Fibroblast of pulmonary artery (primary cell): Measurements from ENCODE around the gene GPR17.

Experiments
- DNase-seq: peaks from one replicate; pipeline ENCODE4 v3.0.0-alpha.2; 2010; ENCODE audit warnings: low read depth
- H3K4me3 ChIP-seq: replicated peaks from 2 replicates; pipeline ENCODE4 v1.5.1; 2011; ENCODE audit warnings: low read depth, mild to moderate bottlenecking, control low read depth, low read length, moderate library complexity
- TF ChIP-seq, protein P1 (sequence below): IDR thresholded peaks from 2 replicates; pipeline ENCODE4 v1.5.1; 2011; ENCODE audit warnings: mild to moderate bottlenecking, control low read depth, low read length, inconsistent platforms; ENCODE audit errors: missing control alignments

The GPR17 gene

DNA sequence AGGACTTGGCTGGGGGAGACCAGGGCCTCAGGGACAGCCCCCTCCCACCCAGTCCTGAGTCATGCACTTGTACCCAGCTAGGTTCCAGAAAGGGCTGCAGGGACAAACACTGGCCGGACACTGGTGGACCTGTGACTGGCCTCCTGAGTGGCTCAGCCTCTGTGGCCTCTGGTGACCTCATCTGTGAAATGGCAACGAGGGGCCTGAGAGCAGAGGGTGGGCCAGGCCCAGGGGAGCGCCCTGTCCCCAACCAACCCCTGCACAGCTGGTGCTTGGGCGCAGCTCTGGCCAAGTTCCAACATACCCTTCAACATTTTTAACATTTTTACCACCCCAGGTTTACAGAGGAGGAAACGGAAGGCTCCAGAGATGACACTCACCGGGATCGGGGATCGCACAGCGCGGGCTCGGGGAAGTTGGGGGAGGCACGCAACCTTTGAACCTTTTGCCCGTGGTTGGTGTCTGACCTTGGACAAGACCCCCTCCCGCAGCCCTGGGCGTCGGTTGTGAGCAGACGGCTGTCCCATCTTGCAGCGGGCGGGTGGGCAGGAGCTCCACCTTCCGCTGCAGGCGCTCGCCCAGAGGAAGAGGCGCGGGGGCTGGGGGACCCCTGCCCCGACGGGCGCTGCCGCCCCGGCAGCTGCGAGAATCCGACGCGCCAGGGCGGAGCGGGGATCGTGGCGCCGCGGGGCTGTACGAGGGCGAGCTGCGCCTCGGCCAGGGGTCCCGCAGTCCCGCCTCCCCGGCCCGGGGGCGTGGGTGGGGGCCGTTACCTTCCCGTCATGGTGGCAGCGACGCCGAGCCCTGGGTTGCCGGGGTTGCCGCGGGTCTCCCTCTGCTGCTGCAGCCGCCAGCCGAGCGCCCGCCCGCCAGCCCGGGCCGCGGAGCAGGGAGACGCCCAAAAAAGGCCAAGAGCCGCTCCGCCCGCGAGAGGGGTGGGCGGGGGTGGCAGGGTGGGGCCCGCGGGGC is 28.6 kb downstream of the GPR17 start:
- H3K4me3 ChIP-seq = peak overlapping the region; percentile 22
- TF ChIP-seq, protein P1, sequence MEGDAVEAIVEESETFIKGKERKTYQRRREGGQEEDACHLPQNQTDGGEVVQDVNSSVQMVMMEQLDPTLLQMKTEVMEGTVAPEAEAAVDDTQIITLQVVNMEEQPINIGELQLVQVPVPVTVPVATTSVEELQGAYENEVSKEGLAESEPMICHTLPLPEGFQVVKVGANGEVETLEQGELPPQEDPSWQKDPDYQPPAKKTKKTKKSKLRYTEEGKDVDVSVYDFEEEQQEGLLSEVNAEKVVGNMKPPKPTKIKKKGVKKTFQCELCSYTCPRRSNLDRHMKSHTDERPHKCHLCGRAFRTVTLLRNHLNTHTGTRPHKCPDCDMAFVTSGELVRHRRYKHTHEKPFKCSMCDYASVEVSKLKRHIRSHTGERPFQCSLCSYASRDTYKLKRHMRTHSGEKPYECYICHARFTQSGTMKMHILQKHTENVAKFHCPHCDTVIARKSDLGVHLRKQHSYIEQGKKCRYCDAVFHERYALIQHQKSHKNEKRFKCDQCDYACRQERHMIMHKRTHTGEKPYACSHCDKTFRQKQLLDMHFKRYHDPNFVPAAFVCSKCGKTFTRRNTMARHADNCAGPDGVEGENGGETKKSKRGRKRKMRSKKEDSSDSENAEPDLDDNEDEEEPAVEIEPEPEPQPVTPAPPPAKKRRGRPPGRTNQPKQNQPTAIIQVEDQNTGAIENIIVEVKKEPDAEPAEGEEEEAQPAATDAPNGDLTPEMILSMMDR = no peak
- no peak for DNase-seq

DNA sequence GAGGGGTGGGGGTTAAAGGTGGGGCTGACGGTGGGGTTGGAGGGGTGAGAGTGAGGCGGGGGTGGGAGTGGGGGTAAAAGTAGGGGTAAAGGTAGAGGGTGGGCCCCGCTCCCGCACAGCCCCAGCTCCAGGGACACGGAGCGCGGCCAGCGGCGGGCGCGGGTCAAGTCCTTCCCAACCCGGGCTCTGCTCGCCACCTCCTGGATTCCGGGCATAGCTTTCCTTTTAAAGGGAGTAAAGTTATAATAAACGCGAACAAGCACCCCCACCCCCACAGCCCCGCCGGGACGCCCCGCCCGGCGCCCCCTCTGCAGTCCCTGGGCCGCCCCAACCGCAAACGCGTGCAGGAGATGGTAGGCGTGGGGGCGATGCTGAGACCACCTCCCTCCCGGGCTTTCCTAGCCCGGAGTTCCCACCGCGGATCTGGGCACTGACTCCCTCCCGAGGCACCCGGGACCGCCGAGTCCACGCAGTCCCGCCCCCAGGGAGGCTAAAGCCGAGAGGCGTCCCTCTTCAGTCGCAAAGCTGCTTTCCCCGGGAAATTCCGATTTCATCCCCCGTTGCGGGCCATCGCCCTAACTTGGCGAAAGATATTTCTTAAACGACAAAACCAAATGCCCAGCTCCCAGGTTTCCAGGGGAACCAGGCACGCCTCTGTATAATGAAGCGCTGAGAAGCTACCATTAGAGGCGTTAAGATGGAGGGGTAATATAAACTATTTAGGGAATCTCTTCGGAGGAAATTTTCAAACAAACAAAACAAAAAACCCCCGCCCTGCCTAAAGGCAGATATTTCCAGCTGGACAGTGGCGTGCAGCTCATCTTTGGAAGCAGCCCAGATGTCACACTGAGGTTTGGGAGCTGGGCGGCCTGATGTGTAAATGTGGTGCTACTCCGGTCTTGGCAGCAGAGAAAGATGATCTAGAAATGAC is 29.6 kb downstream of the GPR17 start, which contains the start of gene LIMS2:
TSS of gene LIMS2 (minus strand) at position 200 of the 931 bp plus-strand sequence. CDS start 506 bp downstream, outside the sequence.
- peak within 1 kb of the TSS; percentile 48 for H3K4me3 ChIP-seq
- DNase-seq = peak; percentile 25
- TF ChIP-seq, protein P1 = no peak

DNA sequence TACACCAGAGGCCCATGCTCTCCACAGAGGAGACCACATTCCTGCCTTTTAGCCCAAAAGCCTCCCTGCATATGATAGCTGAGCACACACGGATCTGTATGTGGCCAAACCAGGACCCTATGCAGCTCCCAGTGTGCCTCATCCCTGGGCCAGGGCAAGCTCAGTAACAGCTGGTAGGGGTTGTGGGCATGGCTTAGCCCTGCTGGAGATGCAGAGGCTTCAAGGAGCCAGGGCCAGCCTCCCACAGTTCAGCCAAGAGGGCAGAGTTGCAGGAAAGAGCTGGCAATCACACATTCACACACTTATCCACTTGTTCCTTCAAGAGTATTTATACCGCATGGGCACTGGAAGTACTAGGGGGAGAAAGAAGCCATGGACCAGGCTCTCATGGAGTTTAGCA is 31.0 kb downstream of the GPR17 start:
- no peak overlapping the region for H3K4me3 ChIP-seq
- TF ChIP-seq, protein P1 = no peak
- DNase-seq = no peak

DNA sequence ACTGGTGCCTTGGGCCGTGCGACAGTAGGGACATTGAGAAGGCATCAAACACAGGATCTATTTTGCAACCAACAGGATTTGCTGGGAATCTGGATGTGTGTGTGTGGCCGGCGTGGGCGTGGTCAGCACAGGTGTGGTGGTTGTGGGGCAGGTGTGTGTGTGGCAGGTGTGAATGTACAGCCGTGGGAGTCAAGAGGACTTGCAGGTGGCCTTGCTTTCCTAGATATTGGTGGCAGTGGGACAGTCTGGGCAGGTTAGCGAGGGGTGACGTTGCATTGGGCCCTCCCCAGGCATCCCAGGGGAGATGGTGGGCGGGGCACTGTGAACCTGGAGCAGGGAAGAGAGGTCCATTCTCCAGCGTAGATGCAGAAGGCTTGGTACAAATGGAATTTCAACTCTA is 32.6 kb downstream of the GPR17 start:
- TF ChIP-seq, protein P1 = no peak
- DNase-seq = no peak
- no peak overlapping the region for H3K4me3 ChIP-seq

DNA sequence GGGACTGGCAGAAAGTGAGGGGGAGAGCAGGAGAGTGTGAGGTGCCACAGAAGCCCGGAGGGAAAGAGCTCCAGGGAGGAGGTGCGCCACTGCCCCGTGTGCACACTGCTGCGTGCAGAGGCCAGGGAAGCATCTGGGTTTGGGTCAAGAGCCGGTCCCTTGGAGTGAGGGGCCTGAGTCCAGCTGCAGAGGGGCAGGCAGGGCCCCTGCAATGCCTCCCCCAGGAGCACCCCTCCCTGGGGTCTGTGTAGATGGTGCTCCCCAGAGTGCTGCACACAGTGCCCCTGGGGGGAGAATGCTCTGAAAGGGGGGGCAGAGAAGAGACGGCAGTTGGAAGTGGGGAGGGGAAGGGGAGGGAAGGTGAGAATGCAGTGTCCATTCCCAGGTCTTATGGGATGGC is 33.0 kb downstream of the GPR17 start:
- TF ChIP-seq, protein P1 = no peak
- no peak for DNase-seq
- no peak overlapping the region for H3K4me3 ChIP-seq

DNA sequence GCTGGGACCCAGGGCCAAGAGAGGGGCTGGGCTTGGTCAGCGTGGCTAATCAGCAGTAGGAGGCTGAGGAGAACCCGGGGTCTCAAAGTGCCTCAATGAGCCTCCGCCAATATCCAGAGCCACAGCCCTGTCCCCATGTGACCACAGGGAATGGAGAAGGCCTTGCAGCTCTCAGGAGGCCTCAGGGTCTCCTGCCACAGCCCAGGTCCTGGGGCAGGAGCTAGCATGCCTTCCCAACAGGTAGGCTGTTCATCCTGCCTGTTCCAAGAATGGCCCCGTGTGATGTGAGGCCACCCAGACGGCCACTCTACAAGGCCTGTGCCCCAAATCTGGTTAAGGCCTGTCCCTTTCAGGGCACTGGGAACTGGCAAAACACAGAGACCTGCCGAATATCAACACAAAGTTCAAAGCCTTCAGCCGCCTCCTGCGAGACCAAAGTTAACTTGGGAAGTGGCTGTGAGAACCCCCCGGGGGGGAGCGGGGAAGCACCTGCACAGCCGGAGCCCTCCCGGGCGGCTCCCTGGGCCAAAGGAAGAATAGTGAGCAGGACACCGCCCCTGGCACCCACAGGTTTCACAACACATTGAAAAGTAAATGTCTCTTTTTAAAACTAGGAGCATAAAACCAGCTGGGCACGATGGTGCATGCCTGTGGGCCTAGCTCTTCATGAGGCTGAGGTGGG is 33.9 kb downstream of the GPR17 start:
- DNase-seq = no peak
- TF ChIP-seq, protein P1 = no peak
- H3K4me3 ChIP-seq = no peak overlapping the region
